Measurements from ENCODE around the gene RBMS3. TPM values are rescaled to one million over a fixed set of nuclear protein-coding genes. Genes with fewer than 3 reads are reported as not detected.

RBMS3 gene
- total and polyA plus RNA-seq, 2 experiments from 2014 or later, result 34.9 to 37.1 TPM

DNA sequence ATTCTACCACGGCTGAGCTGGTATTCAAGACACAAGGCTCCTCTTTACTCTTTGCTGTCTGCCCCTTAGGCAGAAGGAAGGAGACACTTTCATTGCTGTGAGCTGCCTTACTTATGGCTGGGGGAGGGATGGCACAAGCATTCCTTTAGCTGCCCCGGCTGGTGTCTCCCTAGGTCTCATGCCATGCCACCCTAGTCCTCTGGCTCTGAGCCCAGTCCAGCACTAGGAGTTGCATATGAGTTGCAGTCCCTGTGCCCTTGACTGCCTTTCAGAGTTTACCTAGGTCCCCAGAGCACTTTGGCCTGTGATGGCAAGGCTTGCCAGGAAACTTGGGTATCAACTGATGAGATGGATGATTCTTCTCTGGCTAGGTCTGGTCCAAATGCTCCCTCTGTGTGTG lies 296.4 kb downstream of the RBMS3 start:
- Histone ChIP-seq H4K20me1 (ENCODE audit: insufficient read depth, poor library complexity, severe bottlenecking) (no peaks in the 10 kb centered on the region), H3K36me3 (replicated peaks; ENCODE audit: insufficient read depth, low read depth) (no peaks in the 10 kb centered on the region), H2AFZ (no peak overlapping the region), H3K4me3 (no peak overlapping the region), H3K4me1 (ENCODE audit: insufficient read depth) (no peaks in the 10 kb centered on the region), H3K27me3 (no peaks in the 10 kb centered on the region), H3K4me2 (no peak overlapping the region), H3K79me2 (peaks cover 31% of the 10 kb centered on the region), H3K9me2 (replicated peaks; ENCODE audit: insufficient read depth) (no peaks in the 10 kb centered on the region), H3K9me3 (ENCODE audit: low read depth) (no peaks in the 10 kb centered on the region), H3K27ac (no peak overlapping the region)
- 91% methylated on average over 2 of the region's 2 CpGs for WGBS (ENCODE audit: low lambda C conversion rate, missing lambda C conversion rate)
- TF ChIP-seq EZH2 (IDR thresholded peaks at IDR 0.05; ENCODE audit: borderline replicate concordance), result no peak
- TF ChIP-seq CTCF (IDR thresholded peaks at IDR 0.05; ENCODE audit: poor library complexity), result no peak
- TF ChIP-seq EZH2phosphoT487 (IDR thresholded peaks at IDR 0.05; ENCODE audit: low read depth, severe bottlenecking, unreplicated experiment), result no peak
- DNase-seq (ENCODE audit: low spot score), result no peak

- no peaks in the 10 kb centered on the region for H3K9me3 ChIP-seq (ENCODE audit: low read depth)
- H3K4me1 ChIP-seq (ENCODE audit: insufficient read depth), result no peaks in the 10 kb centered on the region
- no peak overlapping the region for H3K27ac ChIP-seq
- peaks cover 11% of the 10 kb centered on the region for H3K79me2 ChIP-seq
- TF ChIP-seq EZH2 (IDR thresholded peaks at IDR 0.05; ENCODE audit: borderline replicate concordance), result no peak
- TF ChIP-seq EZH2phosphoT487 (IDR thresholded peaks at IDR 0.05; ENCODE audit: low read depth, severe bottlenecking, unreplicated experiment), result no peak
- no peaks in the 10 kb centered on the region for H3K27me3 ChIP-seq
- H2AFZ ChIP-seq, result no peak overlapping the region
- no peak overlapping the region for H3K4me3 ChIP-seq
- no peak overlapping the region for H3K4me2 ChIP-seq
- H3K36me3 ChIP-seq (replicated peaks; ENCODE audit: insufficient read depth, low read depth), result no peaks in the 10 kb centered on the region
- no peak for DNase-seq (ENCODE audit: low spot score)
- no peaks in the 10 kb centered on the region for H4K20me1 ChIP-seq (ENCODE audit: insufficient read depth, poor library complexity, severe bottlenecking)
- no peaks in the 10 kb centered on the region for H3K9me2 ChIP-seq (replicated peaks; ENCODE audit: insufficient read depth)
- WGBS (ENCODE audit: low lambda C conversion rate, missing lambda C conversion rate), result 67% methylated on average over 1 of the region's 1 CpG
Observed at GRCh38 chr3:29581311-29581710, 300.4 kb downstream of the RBMS3 start.

DNA sequence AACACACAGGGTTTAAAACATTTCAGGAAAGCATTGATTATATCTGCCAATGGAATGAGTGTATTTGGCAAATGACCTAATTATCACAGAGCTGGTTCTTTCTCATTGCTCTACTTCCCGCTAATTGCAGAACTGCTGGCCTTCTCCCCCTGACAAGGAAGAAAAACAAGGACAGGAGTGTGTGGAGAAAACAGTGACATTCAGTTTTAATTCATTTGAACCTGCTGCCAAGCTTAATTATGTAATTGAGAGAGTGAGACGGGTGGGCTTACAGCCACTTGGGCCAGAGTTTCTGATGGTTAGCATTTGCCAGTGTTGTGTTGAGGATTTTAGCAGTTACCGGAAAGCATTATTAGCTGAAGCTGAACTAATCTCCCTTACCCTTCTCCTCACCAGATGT lies 301.4 kb downstream of the RBMS3 start:
- H3K27ac ChIP-seq, result no peak overlapping the region
- H4K20me1 ChIP-seq (ENCODE audit: insufficient read depth, poor library complexity, severe bottlenecking), result no peaks in the 10 kb centered on the region
- H3K4me3 ChIP-seq, result no peak overlapping the region
- TF ChIP-seq EZH2 (IDR thresholded peaks at IDR 0.05; ENCODE audit: borderline replicate concordance), result no peak
- no peak overlapping the region for H3K4me2 ChIP-seq
- no peaks in the 10 kb centered on the region for H3K27me3 ChIP-seq
- no peak for DNase-seq (ENCODE audit: low spot score)
- no peaks in the 10 kb centered on the region for H3K36me3 ChIP-seq (replicated peaks; ENCODE audit: insufficient read depth, low read depth)
- H3K79me2 ChIP-seq, result peaks cover 11% of the 10 kb centered on the region
- H3K9me3 ChIP-seq (ENCODE audit: low read depth), result no peaks in the 10 kb centered on the region
- 76% methylated on average over 3 of the region's 3 CpGs for WGBS (ENCODE audit: low lambda C conversion rate, missing lambda C conversion rate)
- H3K4me1 ChIP-seq (ENCODE audit: insufficient read depth), result no peaks in the 10 kb centered on the region
- H3K9me2 ChIP-seq (replicated peaks; ENCODE audit: insufficient read depth), result no peaks in the 10 kb centered on the region
- no peak overlapping the region for H2AFZ ChIP-seq

DNA sequence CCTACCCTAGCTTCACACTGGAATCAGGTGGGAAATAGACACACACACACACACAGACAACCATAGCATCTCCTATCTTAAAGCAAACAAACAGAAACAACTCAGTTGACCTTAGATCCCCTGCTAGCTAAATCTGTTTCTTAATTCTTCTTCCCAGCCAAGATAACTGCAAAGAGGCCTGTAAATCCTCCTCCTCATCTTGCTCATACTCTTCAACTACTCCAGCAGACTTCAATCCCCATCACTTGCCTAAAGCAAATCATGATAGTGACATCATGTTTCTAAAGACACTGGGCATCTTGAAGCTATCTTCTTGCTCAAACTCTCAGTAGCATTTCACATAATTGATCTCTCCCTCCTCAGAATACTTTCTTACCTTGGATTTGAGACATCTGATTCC lies 303.0 kb downstream of the RBMS3 start:
- H3K4me2 ChIP-seq, result no peak overlapping the region
- H3K4me1 ChIP-seq (ENCODE audit: insufficient read depth), result no peaks in the 10 kb centered on the region
- H2AFZ ChIP-seq, result no peak overlapping the region
- no peak overlapping the region for H3K4me3 ChIP-seq
- no peak overlapping the region for H3K27ac ChIP-seq
- TF ChIP-seq EZH2 (IDR thresholded peaks at IDR 0.05; ENCODE audit: borderline replicate concordance) (no peak), CTCF (IDR thresholded peaks at IDR 0.05; ENCODE audit: poor library complexity) (no peak), EZH2phosphoT487 (IDR thresholded peaks at IDR 0.05; ENCODE audit: low read depth, severe bottlenecking, unreplicated experiment) (no peak)
- no peaks in the 10 kb centered on the region for H3K9me2 ChIP-seq (replicated peaks; ENCODE audit: insufficient read depth)
- H3K79me2 ChIP-seq, result peaks cover 9% of the 10 kb centered on the region
- H3K36me3 ChIP-seq (replicated peaks; ENCODE audit: insufficient read depth, low read depth), result no peaks in the 10 kb centered on the region
- DNase-seq (ENCODE audit: low spot score), result no peak
- H4K20me1 ChIP-seq (ENCODE audit: insufficient read depth, poor library complexity, severe bottlenecking), result no peaks in the 10 kb centered on the region
- H3K9me3 ChIP-seq (ENCODE audit: low read depth), result no peaks in the 10 kb centered on the region
- no peaks in the 10 kb centered on the region for H3K27me3 ChIP-seq

Measured in hepatocyte (in vitro differentiated cells).